ENCODE data around the gene MLLT3. TPM values are rescaled to one million over a fixed set of nuclear protein-coding genes. Genes with fewer than 3 reads are reported as not detected.

Gene MLLT3
- total RNA-seq, 3 donors from 2014 or later = 8.8 to 30.3 (median 22.6) TPM

- Histone ChIP-seq H3K4me1 (no peaks in the 10 kb centered on the region), H3K4me3 (no peak overlapping the region), H3K27ac (no peak overlapping the region), H3K27me3 (no peaks in the 10 kb centered on the region), H3K36me3 (no peaks in the 10 kb centered on the region), H3K9me3 (no peaks in the 10 kb centered on the region)
- DNase-seq (ENCODE audit: low spot score in 2 of 2) = no peak
- TF ChIP-seq POLR2A (IDR thresholded peaks at IDR 0.05) (no peak), POLR2AphosphoS5 (IDR thresholded peaks at IDR 0.05) (no peak), CTCF (IDR thresholded peaks at IDR 0.05) (no peak)
- intact Hi-C loops (cut with DNase I; ENCODE audit: low total_unique reads) = no loop called here
Observed at GRCh38 chr9:20387062-20387461, 235.2 kb downstream of the MLLT3 start.

GRCh38 chr9:20384642-20385041 lies 237.7 kb downstream of the MLLT3 start:
- H3K9me3 ChIP-seq = no peaks in the 10 kb centered on the region
- no peak for DNase-seq (ENCODE audit: low spot score in 2 of 2)
- intact Hi-C loops (cut with DNase I; ENCODE audit: low total_unique reads) = no loop called here

GRCh38 chr9:20382460-20383071 lies 239.7 kb downstream of the MLLT3 start:
- Histone ChIP-seq H3K4me1 (no peaks in the 10 kb centered on the region), H3K36me3 (no peaks in the 10 kb centered on the region), H3K9me3 (no peaks in the 10 kb centered on the region), H3K27ac (no peak overlapping the region), H3K4me3 (no peak overlapping the region), H3K27me3 (no peaks in the 10 kb centered on the region)
- no peak for DNase-seq (ENCODE audit: low spot score in 2 of 2)
- TF ChIP-seq CTCF (IDR thresholded peaks at IDR 0.05) = no peak
- no peak for TF ChIP-seq POLR2A (IDR thresholded peaks at IDR 0.05)
- TF ChIP-seq POLR2AphosphoS5 (IDR thresholded peaks at IDR 0.05) = no peak
- intact Hi-C loops (cut with DNase I; ENCODE audit: low total_unique reads) = no loop called here

More at GRCh38 chr9:20384642-20385041, 237.7 kb downstream of the MLLT3 start:
- TF ChIP-seq CTCF (IDR thresholded peaks at IDR 0.05) = no peak
- Histone ChIP-seq H3K4me3 (no peak overlapping the region), H3K36me3 (no peaks in the 10 kb centered on the region), H3K27ac (no peak overlapping the region), H3K27me3 (no peaks in the 10 kb centered on the region), H3K4me1 (no peaks in the 10 kb centered on the region)

GRCh38 chr9:20380546-20380945 lies 241.8 kb downstream of the MLLT3 start:
- no peaks in the 10 kb centered on the region for H3K36me3 ChIP-seq
- no peaks in the 10 kb centered on the region for H3K27me3 ChIP-seq
- DNase-seq (ENCODE audit: low spot score in 2 of 2) = no peak
- no peak overlapping the region for H3K27ac ChIP-seq
- H3K9me3 ChIP-seq = no peaks in the 10 kb centered on the region
- H3K4me1 ChIP-seq = no peaks in the 10 kb centered on the region
- no peak overlapping the region for H3K4me3 ChIP-seq
- intact Hi-C loops (cut with DNase I; ENCODE audit: low total_unique reads) = no loop called here
- no peak for TF ChIP-seq POLR2AphosphoS5 (IDR thresholded peaks at IDR 0.05)

- intact Hi-C loops (cut with DNase I; ENCODE audit: low total_unique reads) = no loop called here
Observed at GRCh38 chr9:20379804-20380225, 242.5 kb downstream of the MLLT3 start.

More at GRCh38 chr9:20379804-20380225, 242.5 kb downstream of the MLLT3 start:
- H3K27ac ChIP-seq = no peak overlapping the region
- no peaks in the 10 kb centered on the region for H3K9me3 ChIP-seq
- no peaks in the 10 kb centered on the region for H3K4me1 ChIP-seq
- TF ChIP-seq POLR2A (IDR thresholded peaks at IDR 0.05) (no peak), POLR2AphosphoS5 (IDR thresholded peaks at IDR 0.05) (no peak), CTCF (IDR thresholded peaks at IDR 0.05) (no peak)
- no peaks in the 10 kb centered on the region for H3K27me3 ChIP-seq
- no peak overlapping the region for H3K4me3 ChIP-seq
- DNase-seq (ENCODE audit: low spot score in 2 of 2) = no peak
- no peaks in the 10 kb centered on the region for H3K36me3 ChIP-seq
